ENCODE measurements around the gene WDR88.
"Not testable (repeated sequence)": the region's sequence is repeated elsewhere in the genome, so short reads cannot be mapped to it uniquely, and the experiment has no call there.

Gene WDR88

GRCh38 chr19:33171916-33172359 lies 40.0 kb downstream of the WDR88 start:
- peak; percentile 35 for DNase-seq (ENCODE audit: low spot score)

DNA sequence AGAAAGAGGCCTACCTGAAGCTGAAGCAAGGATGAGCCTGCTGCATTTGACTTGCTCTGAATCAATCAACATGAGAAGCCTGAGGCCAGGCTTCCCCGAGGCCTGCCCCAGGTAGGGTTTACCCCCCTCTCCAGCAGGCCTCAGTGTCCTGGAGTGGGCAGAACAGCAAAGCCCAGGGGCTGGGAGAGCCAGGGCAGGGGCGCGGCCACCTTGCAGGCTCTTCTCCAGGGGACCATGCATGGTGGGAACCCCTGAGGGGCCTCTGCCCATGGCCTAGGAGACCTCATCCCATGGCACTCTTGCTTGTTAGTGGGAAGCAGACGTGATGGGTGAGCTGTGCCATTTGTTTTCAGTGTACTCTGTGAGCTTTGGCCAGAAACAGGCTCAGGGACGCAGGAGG lies 42.3 kb downstream of the WDR88 start:
- DNase-seq (ENCODE audit: low spot score), result no peak

DNA sequence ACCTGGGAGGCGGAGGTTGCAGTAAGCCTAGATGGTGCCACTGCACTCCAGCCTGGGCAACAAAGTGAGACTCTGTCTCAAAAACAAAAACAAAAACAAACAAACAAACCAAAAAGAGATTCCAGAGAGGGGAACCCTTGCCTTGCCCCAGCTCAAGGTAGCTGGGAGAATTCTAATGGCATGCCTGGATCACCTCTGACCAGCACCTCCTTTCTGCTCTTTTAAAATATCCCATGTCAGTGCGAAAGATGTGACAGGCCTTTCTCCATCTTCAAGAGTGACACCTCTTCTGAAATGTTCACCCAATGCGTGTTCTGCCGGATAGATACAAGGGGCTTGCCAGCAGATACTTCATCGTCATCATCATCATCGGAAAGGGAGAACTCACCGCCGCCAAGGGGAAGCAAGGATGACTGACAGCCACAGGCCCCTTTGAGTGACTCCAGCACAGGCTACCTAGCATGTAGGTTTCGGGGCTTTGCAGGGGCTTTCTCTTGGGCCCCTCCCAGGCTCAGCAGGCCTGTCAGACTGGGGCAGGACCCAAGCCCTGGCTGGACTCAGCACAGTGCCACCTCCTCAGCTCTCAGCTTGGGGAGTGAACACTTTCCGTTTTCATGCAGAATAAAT lies 43.4 kb downstream of the WDR88 start:
- no peak for DNase-seq (ENCODE audit: low spot score)

GRCh38 chr19:33175886-33176669 lies 44.2 kb downstream of the WDR88 start:
- peak; percentile 46 for DNase-seq (ENCODE audit: low spot score)

- DNase-seq (ENCODE audit: low spot score), result peak; percentile 98
Observed at GRCh38 chr19:33176670-33177416, 44.9 kb downstream of the WDR88 start.

DNA sequence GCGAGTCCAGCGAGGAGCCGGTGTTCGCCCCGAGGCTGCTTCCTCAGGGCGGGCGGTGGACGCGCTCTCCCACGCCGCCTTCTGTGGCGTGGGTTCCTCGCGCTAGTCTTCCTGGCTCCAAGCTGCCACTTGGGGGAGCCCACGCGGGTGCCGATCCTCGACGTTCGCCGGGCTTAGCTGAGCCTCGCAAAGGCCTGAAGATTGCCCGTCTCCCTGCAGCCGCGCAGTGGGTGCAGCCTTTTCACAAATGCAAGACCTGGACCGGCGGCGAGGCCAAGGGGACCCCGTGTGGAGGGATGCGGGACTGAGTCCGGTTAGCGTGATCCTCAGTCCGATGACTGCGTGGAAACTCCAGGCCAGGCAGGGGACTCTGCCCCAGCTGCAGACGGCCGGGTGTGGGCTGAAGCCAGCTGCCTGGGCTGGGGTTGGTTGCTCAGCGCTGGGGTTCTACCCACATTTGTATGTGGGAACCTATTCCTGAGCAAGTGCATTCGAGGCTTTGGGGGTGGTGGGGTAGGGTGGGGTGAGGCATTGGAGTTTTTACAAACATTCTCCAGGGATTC lies 45.6 kb downstream of the WDR88 start:
- no peak for DNase-seq (ENCODE audit: low spot score)

- no peak for DNase-seq (ENCODE audit: low spot score)
Observed at GRCh38 chr19:33186431-33187182, 54.7 kb downstream of the WDR88 start.

DNA sequence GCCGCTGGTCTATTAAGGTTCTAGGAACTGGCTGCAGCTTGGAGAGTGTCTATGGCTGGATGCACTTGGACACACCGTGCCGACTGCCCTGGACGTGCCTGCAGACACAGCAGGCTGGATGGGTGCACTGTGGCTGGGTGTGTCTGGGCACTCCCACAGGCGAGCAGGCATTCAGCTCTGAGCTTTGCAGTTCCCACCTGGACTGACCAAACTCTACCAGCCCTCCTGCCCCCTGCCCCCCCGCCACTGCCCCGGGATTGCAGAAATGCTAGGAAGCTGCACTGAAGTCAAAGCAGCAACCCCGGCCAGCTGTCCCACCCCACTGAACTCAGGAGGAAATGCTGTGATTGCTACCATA lies 55.2 kb downstream of the WDR88 start:
- no peak for DNase-seq (ENCODE audit: low spot score)

- DNase-seq (ENCODE audit: low spot score), result no peak
Observed at GRCh38 chr19:33189453-33189852, 57.5 kb downstream of the WDR88 start.

DNA sequence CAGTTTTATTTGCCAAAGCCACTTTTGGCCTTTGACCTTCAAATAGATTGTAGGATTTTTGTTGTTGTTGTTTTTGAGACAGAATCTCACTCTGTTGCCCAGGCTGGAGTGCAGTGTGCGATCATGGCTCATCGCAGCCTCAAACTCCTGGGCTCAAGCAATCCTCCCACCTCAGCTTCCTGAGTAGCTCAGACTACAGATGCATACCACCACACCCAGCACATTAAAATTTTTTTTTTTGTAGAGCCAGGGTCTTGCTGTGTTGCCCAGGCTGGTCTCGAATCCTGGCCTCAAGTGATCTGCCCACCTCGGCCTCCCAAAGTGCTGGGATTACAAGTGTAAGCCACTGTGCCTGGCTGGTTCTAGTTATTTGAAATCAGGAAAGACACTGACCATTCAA lies 59.2 kb downstream of the WDR88 start:
- not testable (repeated sequence) for DNase-seq (ENCODE audit: low spot score)

DNA sequence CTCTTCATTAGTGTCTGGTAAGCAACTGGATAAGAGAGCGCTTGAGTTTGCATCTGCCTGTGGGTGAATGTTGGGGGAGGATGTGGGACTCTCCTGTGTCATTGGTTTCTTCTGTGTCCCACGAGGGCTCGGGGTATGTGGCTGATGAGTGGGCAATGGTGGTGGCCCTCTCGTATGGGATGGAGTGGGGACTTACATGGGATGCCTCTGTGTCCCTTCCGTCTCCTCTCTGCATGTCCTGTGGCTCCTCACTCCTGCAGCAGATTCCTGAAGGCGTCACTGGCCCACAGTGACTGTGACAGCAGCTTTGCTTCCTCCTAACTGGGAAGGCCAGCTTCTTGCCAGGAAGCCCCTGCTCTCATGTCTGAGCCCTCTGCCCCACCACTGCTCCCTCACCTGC lies 59.6 kb downstream of the WDR88 start:
- DNase-seq (ENCODE audit: low spot score), result no peak

DNA sequence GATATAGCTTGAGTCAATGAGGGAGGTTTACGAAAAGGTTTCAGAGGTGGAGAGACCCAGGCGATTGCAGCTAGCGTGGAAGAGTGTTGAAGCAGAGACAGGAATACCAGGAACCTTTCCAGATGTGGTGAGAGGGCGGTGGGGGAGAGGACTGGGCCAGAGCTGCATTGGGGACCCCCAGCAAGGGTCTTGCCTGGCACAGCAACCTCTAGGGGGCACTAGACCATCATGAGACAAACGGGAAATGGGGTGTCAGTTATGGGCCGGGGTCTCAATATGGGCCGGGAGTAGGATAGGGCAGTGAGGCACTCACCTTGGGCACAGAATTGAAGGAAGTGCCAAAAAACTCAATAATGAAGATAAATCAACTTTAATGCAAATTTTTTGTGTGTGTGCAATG lies 60.1 kb downstream of the WDR88 start:
- DNase-seq (ENCODE audit: low spot score), result no peak

- DNase-seq (ENCODE audit: low spot score), result no peak
Observed at GRCh38 chr19:33193269-33193864, 61.5 kb downstream of the WDR88 start.

DNA sequence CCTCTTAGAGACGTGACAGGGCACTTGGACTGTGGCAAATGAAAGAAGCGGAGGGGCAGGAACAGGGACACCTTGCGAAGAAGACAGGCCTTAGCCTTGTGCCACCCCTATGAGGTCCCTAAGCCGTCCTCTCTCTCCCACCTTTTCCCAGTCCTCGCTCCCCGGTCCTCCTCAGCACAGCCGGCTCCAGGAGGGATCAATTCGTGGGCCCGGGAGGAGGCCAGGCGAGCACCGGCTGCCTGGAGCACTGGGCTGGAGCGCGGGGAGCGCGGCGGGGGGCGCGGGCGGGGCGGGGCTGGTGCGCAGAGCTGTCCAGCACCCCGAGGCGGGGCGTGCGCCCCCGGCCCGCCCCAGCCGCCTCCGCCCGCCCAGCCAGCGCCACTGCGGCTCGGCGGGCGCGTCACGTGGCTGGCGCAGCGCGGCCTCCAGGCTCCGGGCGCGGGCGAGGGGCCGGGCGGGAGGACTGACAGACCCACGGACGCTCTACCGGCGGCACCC lies 62.0 kb downstream of the WDR88 start, which contains the start of gene LRP3:
TSS of gene LRP3 (plus strand) at position 466 of the 498 bp plus-strand sequence. CDS start 456 bp downstream, outside the sequence.
- peak; percentile 83 for DNase-seq (ENCODE audit: low spot score)

DNA sequence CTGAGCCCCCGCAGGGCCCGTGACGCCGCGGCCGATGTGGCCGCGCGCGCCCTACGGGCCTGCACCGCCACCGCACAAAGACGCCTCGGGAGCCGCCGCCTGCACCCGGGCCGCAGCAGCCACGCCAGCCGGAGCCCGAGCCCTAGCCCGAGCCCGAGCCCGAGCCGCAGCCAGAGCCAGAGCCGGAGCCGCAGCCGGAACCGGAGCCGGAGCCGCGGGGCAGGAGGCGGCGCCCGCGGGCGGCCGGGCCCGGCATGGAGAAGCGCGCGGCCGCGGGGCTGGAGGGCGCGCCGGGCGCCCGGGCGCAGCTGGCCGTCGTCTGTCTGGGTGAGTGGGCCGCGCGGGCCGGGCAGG lies 62.6 kb downstream of the WDR88 start:
- peak; percentile 64 for DNase-seq (ENCODE audit: low spot score)

- peak; percentile 83 for DNase-seq (ENCODE audit: low spot score)
Observed at GRCh38 chr19:33194886-33195644, 63.2 kb downstream of the WDR88 start.

DNA sequence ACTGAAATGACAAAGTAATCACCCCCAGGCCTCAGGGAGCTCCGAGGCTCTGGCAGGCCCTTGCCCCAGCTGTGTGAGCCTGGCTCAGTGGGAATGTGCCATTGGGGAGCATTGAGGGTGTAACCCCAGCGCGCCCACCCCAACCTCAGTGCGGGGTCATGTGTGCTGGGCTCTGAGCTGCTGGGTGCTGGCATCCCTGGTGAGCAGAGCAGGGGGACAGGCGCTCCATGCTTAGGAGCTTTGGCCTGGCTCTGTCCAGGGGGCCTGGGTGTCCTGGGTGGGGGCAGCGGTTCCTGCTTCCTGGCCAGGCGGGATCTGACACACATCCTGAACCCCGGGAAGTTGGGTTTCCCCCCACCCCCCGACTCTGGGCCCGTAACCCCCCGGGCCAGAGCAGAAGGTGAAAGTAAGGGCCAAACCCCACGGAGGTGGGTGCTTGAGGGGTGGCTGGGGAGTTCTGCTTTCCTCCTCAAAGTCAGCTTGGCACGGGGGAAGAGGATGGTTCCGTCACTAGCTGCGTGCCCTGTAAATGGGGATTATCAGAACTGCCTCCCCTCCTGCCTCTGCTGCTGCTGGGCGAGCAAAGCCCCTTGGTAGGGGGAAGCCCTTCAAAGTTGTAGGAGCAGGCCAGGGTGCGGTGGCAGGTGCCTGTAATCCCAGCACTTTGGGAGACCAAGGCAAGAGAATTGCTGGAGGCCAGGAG lies 63.9 kb downstream of the WDR88 start:
- DNase-seq (ENCODE audit: low spot score), result no peak

GRCh38 chr19:33196446-33197193 lies 64.7 kb downstream of the WDR88 start:
- DNase-seq (ENCODE audit: low spot score), result no peak

DNA sequence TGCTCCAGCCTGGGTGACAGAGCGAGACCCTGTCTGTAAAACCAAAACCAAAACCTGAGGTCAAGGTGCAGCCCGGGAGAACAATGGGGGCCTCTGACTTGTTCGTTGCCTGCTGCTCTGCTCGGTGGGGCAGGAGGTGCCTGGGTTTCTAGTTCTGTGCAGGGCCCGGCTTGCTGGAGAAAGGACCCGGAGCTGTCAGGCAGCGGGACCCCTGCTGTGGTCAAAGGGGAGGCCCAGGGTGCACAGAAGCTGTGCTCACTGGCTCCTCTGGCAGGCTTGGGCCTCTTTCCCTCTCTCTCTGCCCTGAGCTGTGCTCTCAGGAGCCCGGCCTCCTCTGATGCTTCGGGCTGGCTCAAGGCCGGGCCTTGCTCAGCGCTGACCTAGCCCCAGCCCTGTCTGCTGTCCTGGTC lies 65.7 kb downstream of the WDR88 start:
- DNase-seq (ENCODE audit: low spot score), result no peak
